Right lung (tissue), 5 donors: ENCODE measurements around the gene PXT1. TPM values are rescaled to one million over a fixed set of nuclear protein-coding genes. Genes with fewer than 3 reads are reported as not detected.

Experiments
- DNase-seq, 2 donors: peaks; one replicate each; pipeline ENCODE4 v3.0.0-alpha.2; 2013
- polyA plus RNA-seq, 5 donors: library from polyadenylated mRNA; unstranded; fragments of 120-200 nt; gene quantifications; one replicate each; pipeline versions ENCODE4 v1.2.1 to v1.2.3, GENCODE V29; 2013; ENCODE audit warnings: inconsistent platforms in 1 of 5, low replicate concordance in 1 of 5; ENCODE audit not compliant: insufficient read length in 5 of 5, insufficient read depth in 1 of 5

PXT1 gene
- polyA plus RNA-seq, 5 donors, result 0.12 TPM; not detected in 4

- no peak for DNase-seq
Measured at GRCh38 chr6:36389353-36389752, 53.3 kb downstream of the PXT1 start.

- peak; percentile 18 to 25 for DNase-seq
Measured at GRCh38 chr6:36387440-36388303, 55.0 kb downstream of the PXT1 start, which contains the start of gene ETV7. TSS of gene ETV7 (minus strand) at chr6:36387669. CDS start at chr6:36387541, 128 bp downstream.

- DNase-seq, result peak; percentile 45 to 47
Measured at GRCh38 chr6:36386495-36387439, 55.9 kb downstream of the PXT1 start.

- no peak for DNase-seq
Measured at GRCh38 chr6:36384095-36384494, 58.6 kb downstream of the PXT1 start.

GRCh38 chr6:36383606-36384005 is 59.0 kb downstream of the PXT1 start:
- no peak for DNase-seq

GRCh38 chr6:36382976-36383375 is 59.7 kb downstream of the PXT1 start:
- no peak for DNase-seq

- DNase-seq, result no peak
Measured at GRCh38 chr6:36381502-36382389, 60.9 kb downstream of the PXT1 start.

- DNase-seq, result no peak
Measured at GRCh38 chr6:36380166-36380565, 62.5 kb downstream of the PXT1 start.

GRCh38 chr6:36378936-36379335 is 63.7 kb downstream of the PXT1 start:
- no peak for DNase-seq

- no peak for DNase-seq
Measured at GRCh38 chr6:36378243-36378920, 64.3 kb downstream of the PXT1 start.

GRCh38 chr6:36377594-36377993 is 65.1 kb downstream of the PXT1 start:
- DNase-seq, result no peak

- DNase-seq, result no peak
Measured at GRCh38 chr6:36376742-36377141, 65.9 kb downstream of the PXT1 start.

GRCh38 chr6:36376183-36376582 is 66.5 kb downstream of the PXT1 start:
- DNase-seq, result no peak

GRCh38 chr6:36375644-36376155 is 67.0 kb downstream of the PXT1 start:
- no peak for DNase-seq

- no peak for DNase-seq
Measured at GRCh38 chr6:36374972-36375371, 67.7 kb downstream of the PXT1 start.

- no peak for DNase-seq
Measured at GRCh38 chr6:36374194-36374593, 68.5 kb downstream of the PXT1 start.

GRCh38 chr6:36373368-36374019 is 69.2 kb downstream of the PXT1 start:
- no peak for DNase-seq

- no peak for DNase-seq
Measured at GRCh38 chr6:36372088-36372487, 70.6 kb downstream of the PXT1 start.

GRCh38 chr6:36371211-36371610 is 71.4 kb downstream of the PXT1 start:
- DNase-seq, result no peak

- no peak for DNase-seq
Measured at GRCh38 chr6:36370638-36371037, 72.0 kb downstream of the PXT1 start.
